Transverse colon (tissue), 4 donors: Measurements from ENCODE around the gene HOXA13. TPM values are rescaled to one million over a fixed set of nuclear protein-coding genes. Genes with fewer than 3 reads are reported as not detected.

Source experiments
- DNase-seq: peaks from one replicate; pipeline ENCODE4 v3.0.0-alpha.2; 2019
- H3K27ac ChIP-seq, 4 donors: fragments of 200-600 bp; sonication (generic); 2 replicates each; pipeline ENCODE4 v1.5.1; 2016 to 2018; ENCODE audit warnings: inconsistent platforms in 4 of 4
- H3K27me3 ChIP-seq: fragments of 200-600 bp; sonication (generic); 2 replicates; pipeline ENCODE4 v1.5.1; 2017; ENCODE audit warnings: inconsistent platforms
- H3K36me3 ChIP-seq, 4 donors: fragments of 200-600 bp; sonication (generic); 2 replicates each; pipeline ENCODE4 v1.5.1; 2017 to 2019; ENCODE audit warnings: inconsistent platforms in 4 of 4
- H3K4me1 ChIP-seq, 4 donors: fragments of 200-600 bp; sonication (generic); 2 replicates each; pipeline ENCODE4 v1.5.1; 2017 to 2020; ENCODE audit warnings: inconsistent platforms in 4 of 4
- H3K4me3 ChIP-seq, 4 donors: fragments of 200-600 bp; sonication (generic); 1 replicate in 1 of 4; 2 replicates in 3 of 4; pipeline versions ENCODE4 v1.5.1 to v1.6.1; 2017 to 2019; ENCODE audit warnings: inconsistent platforms in 4 of 4
- H3K9me3 ChIP-seq, 2 donors: fragments of 200-600 bp; sonication (generic); 2 replicates each; pipeline ENCODE4 v1.5.1; 2017 to 2019; ENCODE audit warnings: inconsistent platforms in 2 of 2
- CTCF ChIP-seq, 5 experiments: fragments of 200-600 bp in 3 of 5; fragments of 450-650 bp in 2 of 5; sonication (generic) in 3 of 5; IDR thresholded peaks; 1 replicate in 2 of 5; 2 replicates in 3 of 5; pipeline ENCODE4 v1.5.1; 2016 to 2017; ENCODE audit warnings: antibody characterized with exemption in 5 of 5, inconsistent platforms in 3 of 5, mild to moderate bottlenecking in 2 of 5, moderate library complexity in 1 of 5
- EP300 ChIP-seq: sonication (generic); formaldehyde crosslinking; IDR thresholded peaks from one replicate; pipeline ENCODE4 v1.6.1; 2017; ENCODE audit warnings: antibody characterized with exemption, low read depth
- POLR2A ChIP-seq: fragments of 450-650 bp; IDR thresholded peaks from one replicate; pipeline ENCODE4 v1.6.1; 2016; ENCODE audit warnings: antibody characterized with exemption, mild to moderate bottlenecking, moderate library complexity
- POLR2AphosphoS5 ChIP-seq, 3 donors: sonication (generic); formaldehyde crosslinking; IDR thresholded peaks; one replicate each; pipeline ENCODE4 v1.6.1; 2016; ENCODE audit warnings: antibody characterized with exemption in 3 of 3
- WGBS, 2 donors: methylation state at CpG; one replicate each; pipeline ENCODE4 v1.1.5; 2018; ENCODE audit warnings: low coverage in 1 of 2; 5-methylcytosine and 5-hydroxymethylcytosine counted together
- in situ Hi-C, 4 donors: fragments of 200-750 bp; cut with MboI; loops; one replicate each; pipeline versions ENCODE4 v1.15.0 to v1.15.1; 2017; ENCODE audit warnings: low sequenced_read_pairs in 3 of 4, low pct_ligation_motif_present in 1 of 4, low pct_unique_long_range_greater_than_20kb in 1 of 4
- intact Hi-C: fragments of 100-400 bp; cut with DNase I; formaldehyde crosslinking; loops from one replicate; pipeline ENCODE4 v1.15.1; 2023; ENCODE audit warnings: low total_unique reads
- total RNA-seq, 4 donors: library from RNA; depleted of rRNA; stranded (reverse); fragments of >200 nt; gene quantifications; one replicate each; pipeline ENCODE4 v1.1.0, GENCODE V29; 2016

The HOXA13 gene
- total RNA-seq, 4 donors from 2014 or later = 22.5 to 69.9 (median 38.7) TPM

DNA sequence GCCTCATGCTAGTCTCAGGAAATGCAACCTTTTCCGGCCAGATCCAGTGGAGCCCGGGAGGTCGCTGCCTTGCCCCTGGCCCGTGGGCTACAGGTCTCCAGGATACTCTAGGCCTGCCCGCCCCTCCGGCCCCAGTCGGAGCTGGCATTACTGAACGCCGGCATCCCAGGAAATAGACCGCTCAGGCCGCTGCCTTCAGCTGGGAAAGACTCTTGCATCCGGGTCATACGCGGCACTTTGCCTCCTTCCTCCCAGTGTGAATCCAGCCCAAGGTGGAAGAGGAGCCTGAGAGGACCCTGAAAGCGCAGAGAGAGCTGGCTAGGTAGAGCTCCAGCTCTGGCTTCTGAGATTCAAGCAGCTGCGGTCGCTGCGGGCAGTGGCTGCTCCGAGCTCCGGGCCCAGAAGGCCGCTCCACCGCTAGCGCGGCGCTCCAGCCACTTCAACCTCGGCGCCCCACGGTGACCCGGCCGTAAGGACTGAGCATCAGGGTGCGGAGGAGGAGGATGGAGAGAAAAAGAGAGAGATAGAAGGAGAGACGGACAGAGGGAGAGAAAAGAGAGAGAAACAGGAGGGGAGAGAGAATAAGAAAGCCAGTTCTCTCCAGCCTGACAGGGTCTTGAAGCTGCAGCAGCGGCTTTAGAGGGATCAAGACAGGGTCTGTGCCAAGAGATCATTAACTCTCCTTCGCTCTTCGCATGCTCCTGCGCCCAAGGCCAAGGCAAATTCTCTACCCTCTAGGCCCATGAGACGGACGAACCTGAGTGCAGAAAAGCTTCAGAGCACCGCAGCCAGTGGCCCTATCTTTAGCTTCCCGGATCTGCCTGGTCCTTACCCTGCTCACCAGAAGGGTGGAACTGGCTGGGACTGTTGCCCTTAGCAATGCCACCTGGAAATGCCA lies 24.0 kb downstream of the HOXA13 start:
- H3K9me3 ChIP-seq = no peaks in the 10 kb centered on the region
- H3K4me1 ChIP-seq = peaks cover 8 to 41% (median 38%) of the 10 kb centered on the region in 4 donors
- peaks cover 42% of the 10 kb centered on the region for H3K27me3 ChIP-seq
- TF ChIP-seq POLR2A (no peak), POLR2AphosphoS5 (IDR thresholded peaks at IDR 0.05) (no peak), EP300 (no peak), CTCF (IDR thresholded peaks at IDR 0.05) (peak in 1 of 5 experiments; percentile 10)
- no peaks in the 10 kb centered on the region for H3K36me3 ChIP-seq
- peak; percentile 40 for DNase-seq
- 12 to 31% methylated on average over 13 to 35 of the region's 40 CpGs for WGBS, 2 donors
- H3K4me3 ChIP-seq = peak overlapping the region; percentile 18 to 67 (median 60)
- in situ Hi-C loops (loop anchor here in 2 of 4 donors (25.0 kb wide), 1 partner anchor 1314 kb away; no protein-coding TSS in a partner anchor), intact Hi-C loops (no loop called here)
- peak overlapping the region; percentile 95 to 99 (median 98) for H3K27ac ChIP-seq

- peak overlapping the region; percentile 18 to 67 (median 60) for H3K4me3 ChIP-seq
- DNase-seq = peak; percentile 85
Observed at GRCh38 chr7:27174874-27175625, 24.8 kb downstream of the HOXA13 start.

DNA sequence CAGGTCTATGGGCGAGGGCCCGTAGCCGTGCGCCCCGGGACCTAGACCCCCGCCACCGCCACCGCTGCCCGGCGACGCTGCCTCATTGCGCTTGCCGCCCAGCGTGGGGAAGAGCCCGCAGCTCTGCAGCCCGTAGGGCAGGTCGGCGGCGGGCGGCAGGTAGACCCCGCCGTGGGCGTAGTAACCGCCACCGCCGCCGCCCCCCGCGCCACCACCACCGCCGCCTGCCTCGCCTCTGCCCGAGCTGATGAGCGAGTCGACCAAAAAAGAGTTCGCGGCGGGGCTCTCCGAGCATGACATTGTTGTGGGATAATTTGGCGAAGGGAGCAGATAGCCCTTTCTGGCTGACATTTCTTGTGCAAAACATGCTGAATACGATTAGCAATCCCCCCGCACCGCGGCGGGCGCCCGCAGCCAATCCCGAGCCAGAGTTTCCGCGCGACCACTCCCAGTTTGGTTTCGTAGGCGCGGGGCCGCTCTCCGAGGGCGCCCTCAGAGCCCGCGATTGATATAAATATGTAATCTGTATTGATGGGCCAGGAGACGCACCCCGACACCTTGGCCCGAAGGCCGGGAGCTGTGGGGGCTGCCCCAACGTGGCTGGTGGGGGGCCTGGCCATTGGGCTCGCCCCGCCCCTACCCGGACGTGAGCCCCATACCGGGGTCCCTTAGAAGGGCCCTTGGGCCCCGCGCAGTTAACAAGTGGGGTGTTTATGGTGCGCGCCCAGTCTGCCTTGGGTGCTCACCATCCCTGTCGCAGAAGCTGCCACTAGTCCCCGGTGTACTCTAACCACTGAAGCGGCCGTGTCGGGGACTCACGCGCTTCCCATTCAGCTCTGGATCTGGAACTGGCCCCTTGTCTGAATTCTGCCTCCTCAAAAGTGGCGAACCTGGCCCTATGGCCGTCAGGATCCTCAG lies 25.7 kb downstream of the HOXA13 start, which contains the start of gene HOXA10:
Gene HOXA10 (minus strand): TSS at position 365 of the 918 bp plus-strand sequence. CDS start 14 bp downstream, at position 351.
- H3K27ac ChIP-seq = peak within 1 kb of the TSS; percentile 95 to 99 (median 98)
- TF ChIP-seq EP300 (no peak), POLR2A (peak; percentile 58), CTCF (IDR thresholded peaks at IDR 0.05) (peak in 1 of 5 experiments; percentile 8), POLR2AphosphoS5 (IDR thresholded peaks at IDR 0.05) (peak in 1 of 3 donors; percentile 19)
- H3K36me3 ChIP-seq = no peaks in the 10 kb centered on the region
- peak within 1 kb of the TSS; percentile 58 to 67 (median 60) for H3K4me3 ChIP-seq
- in situ Hi-C loops = loop anchor here in 3 of 4 donors (25.0 kb wide), 3 partner anchors 812 to 1312 kb away; no protein-coding TSS in a partner anchor
- intact Hi-C loops = no loop called here
- 0 to 7% methylated on average over 1 to 34 of the region's 82 CpGs for WGBS, 2 donors
- peak; percentile 63 for DNase-seq
- H3K9me3 ChIP-seq = no peaks in the 10 kb centered on the region
- H3K4me1 ChIP-seq = peaks cover 0 to 33% (median 30%) of the 10 kb centered on the region in 4 donors
- H3K27me3 ChIP-seq = peaks cover 49% of the 10 kb centered on the region

More at GRCh38 chr7:27174874-27175625, 24.8 kb downstream of the HOXA13 start:
- Histone ChIP-seq H3K9me3 (no peaks in the 10 kb centered on the region), H3K36me3 (no peaks in the 10 kb centered on the region), H3K4me1 (peaks cover 0 to 33% (median 30%) of the 10 kb centered on the region in 4 donors), H3K27me3 (peaks cover 43% of the 10 kb centered on the region), H3K27ac (peak overlapping the region; percentile 95 to 99 (median 98))
- intact Hi-C loops = no loop called here
- WGBS, 2 donors = 31 to 33% methylated on average over 2 to 12 of the region's 12 CpGs
- TF ChIP-seq EP300 = no peak
- TF ChIP-seq POLR2A = peak; percentile 96
- peak; percentile 94 to 97 (median 95) for TF ChIP-seq POLR2AphosphoS5 (IDR thresholded peaks at IDR 0.05)
- in situ Hi-C loops = loop anchor here (25.0 kb wide), 3 partner anchors 813 to 1313 kb away; no protein-coding TSS in a partner anchor

DNA sequence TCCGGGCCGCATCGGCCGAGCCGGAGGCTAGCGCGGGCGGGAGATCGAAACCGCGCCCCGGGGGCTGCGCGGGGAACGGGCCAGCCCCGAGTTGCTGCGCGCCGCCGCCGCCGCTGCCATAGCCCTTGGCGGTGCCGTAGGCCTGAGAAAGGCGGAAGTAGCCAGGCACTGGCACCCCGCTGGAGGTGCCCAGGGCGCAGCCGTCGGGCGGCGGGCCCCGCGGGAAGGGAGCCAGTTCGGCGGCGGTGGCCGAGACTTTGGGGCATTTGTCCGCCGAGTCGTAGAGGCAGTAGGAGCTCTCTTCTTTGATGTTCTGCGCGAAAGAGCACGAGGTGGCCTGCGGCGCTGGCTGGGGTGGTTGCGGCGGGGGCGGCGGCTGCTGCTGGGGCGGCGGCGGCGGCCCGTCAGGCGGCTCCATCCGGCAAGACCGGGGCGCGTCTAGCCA lies 26.4 kb downstream of the HOXA13 start:
- Histone ChIP-seq H3K4me3 (peak overlapping the region; percentile 58 to 67 (median 60)), H3K4me1 (peaks cover 0 to 35% (median 30%) of the 10 kb centered on the region in 4 donors), H3K27ac (peak overlapping the region; percentile 95 to 99 (median 98)), H3K36me3 (no peaks in the 10 kb centered on the region), H3K27me3 (peaks cover 51% of the 10 kb centered on the region), H3K9me3 (no peaks in the 10 kb centered on the region)
- 1% methylated on average over 32 of the region's 59 CpGs; no CpG with 5 or more reads in 1 of the 2 donors for WGBS, 2 donors
- peak; percentile 34 for DNase-seq
- in situ Hi-C loops = loop anchor here in 3 of 4 donors (25.0 kb wide), 3 partner anchors 811 to 1311 kb away; no protein-coding TSS in a partner anchor
- intact Hi-C loops = no loop called here
- TF ChIP-seq CTCF (IDR thresholded peaks at IDR 0.05) = no peak
- TF ChIP-seq EP300 = no peak
- no peak for TF ChIP-seq POLR2A
- no peak for TF ChIP-seq POLR2AphosphoS5 (IDR thresholded peaks at IDR 0.05)
